Stimulated activated CD8-positive, alpha-beta memory T cell treated with anti-CD3 and anti-CD28 coated beads, Interleukin-15, amount 100 ng/mL, for 24 hours (primary cell): ENCODE measurements around the gene KRTAP3-1.
"Not testable (repeated sequence)": the region's sequence is repeated elsewhere in the genome, so short reads cannot be mapped to it uniquely, and the experiment has no call there.

Experiments
- DNase-seq: peaks from one replicate; pipeline ENCODE4 v3.0.0-alpha.2; 2020; ENCODE audit warnings: low read depth

KRTAP3-1 gene

DNA sequence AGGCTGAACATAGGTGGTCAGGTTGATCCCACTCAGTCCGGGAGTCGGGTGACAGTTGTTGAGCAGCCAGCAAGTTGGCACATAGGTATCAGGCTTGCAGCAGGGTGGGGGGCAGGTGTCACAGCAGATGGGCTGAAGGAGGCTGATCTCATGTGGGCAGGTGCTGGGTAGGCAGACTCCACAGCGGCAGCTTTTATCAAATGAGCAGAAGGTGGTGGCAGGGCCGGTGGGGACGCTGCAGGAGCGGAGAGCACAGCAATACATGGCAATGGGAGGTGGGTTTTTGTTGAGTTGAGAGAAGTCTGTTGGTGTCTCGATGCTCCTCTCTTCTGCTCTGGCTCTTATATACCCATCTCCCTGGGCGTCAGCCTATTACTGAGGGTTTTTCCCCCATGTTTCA lies at the start of gene KRTAP3-1:
Gene KRTAP3-1, minus strand, starts transcription at position 318 of the 400 bp plus-strand sequence. Its CDS starts 54 bp downstream, at position 264.
- DNase-seq = no peak

DNA sequence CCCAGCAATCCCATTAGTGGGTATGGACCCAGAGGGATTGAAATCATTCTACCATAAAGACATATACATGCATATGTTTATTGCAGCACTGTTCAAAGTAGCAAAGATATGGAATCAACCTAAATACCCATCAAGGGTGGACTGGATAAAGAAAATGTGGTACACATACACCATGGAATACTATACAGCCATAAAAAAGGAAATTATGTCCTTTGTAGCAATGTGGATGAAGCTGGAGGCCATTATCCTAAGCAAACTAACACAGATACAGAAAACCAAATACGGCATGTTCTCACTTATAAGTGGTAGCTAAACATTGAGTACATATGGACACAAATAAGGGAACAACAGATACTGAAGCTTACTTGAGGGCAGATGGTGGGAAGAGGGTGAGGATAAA lies 48.6 kb upstream of the KRTAP3-1 start:
- no peak for DNase-seq

DNA sequence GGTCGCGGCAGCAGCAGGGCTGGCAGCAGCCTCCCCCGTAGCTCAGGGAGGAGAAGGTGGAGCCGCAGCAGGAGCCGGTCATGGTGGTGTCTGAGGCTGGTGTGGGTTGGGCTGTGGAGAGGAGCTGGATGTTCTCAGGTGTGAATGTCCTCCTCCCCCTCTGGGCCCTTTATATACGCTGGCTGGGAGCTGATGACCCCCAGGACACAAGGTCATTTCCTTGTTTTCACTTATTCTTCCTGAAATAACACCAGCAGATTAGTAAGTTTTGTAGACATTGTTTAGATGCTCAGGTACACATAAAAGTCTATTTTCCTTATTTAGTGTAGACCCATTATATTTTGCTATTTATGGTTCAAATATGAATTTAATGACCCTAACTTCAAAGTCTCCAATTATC lies 46.2 kb upstream of the KRTAP3-1 start, which contains the start of gene KRTAP2-2:
Gene KRTAP2-2, minus strand, starts transcription at position 101 of the 400 bp plus-strand sequence. Its CDS starts 19 bp downstream, at position 82.
- not testable (repeated sequence) for DNase-seq

- not testable (repeated sequence) for DNase-seq
Observed at GRCh38 chr17:41054556-41054955, 45.6 kb upstream of the KRTAP3-1 start.

DNA sequence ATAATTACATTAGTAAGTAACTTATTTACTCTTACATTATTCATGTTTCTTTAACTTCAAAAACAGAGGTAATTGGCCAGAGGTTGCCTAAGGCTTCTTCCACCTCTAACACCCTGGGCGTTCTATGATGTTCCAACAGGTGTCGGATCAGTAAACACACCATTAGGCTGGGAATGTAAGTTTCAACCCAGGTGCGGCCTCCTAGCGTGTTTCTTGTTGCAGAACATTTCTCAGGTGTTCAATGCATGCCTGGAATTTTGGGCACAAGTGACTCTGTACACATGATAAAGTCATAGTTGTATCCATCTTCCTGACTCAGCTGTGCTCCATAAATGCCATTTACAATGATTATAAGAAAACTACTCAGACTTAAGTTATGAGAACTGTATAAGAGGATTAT lies 45.1 kb upstream of the KRTAP3-1 start:
- no peak for DNase-seq

- DNase-seq = no peak
Observed at GRCh38 chr17:41052566-41052965, 43.6 kb upstream of the KRTAP3-1 start.

GRCh38 chr17:41049110-41049509 lies 40.2 kb upstream of the KRTAP3-1 start:
- no peak for DNase-seq

- no peak for DNase-seq
Observed at GRCh38 chr17:41048441-41048840, 39.5 kb upstream of the KRTAP3-1 start.

- not testable (repeated sequence) for DNase-seq
Observed at GRCh38 chr17:41046735-41047465, 38.0 kb upstream of the KRTAP3-1 start, which contains the start of gene KRTAP2-1. KRTAP2-1 (minus strand) TSS chr17:41047316; CDS start chr17:41047267, 49 bp downstream.

- no peak for DNase-seq
Observed at GRCh38 chr17:41042953-41043352, 34.0 kb upstream of the KRTAP3-1 start.

DNA sequence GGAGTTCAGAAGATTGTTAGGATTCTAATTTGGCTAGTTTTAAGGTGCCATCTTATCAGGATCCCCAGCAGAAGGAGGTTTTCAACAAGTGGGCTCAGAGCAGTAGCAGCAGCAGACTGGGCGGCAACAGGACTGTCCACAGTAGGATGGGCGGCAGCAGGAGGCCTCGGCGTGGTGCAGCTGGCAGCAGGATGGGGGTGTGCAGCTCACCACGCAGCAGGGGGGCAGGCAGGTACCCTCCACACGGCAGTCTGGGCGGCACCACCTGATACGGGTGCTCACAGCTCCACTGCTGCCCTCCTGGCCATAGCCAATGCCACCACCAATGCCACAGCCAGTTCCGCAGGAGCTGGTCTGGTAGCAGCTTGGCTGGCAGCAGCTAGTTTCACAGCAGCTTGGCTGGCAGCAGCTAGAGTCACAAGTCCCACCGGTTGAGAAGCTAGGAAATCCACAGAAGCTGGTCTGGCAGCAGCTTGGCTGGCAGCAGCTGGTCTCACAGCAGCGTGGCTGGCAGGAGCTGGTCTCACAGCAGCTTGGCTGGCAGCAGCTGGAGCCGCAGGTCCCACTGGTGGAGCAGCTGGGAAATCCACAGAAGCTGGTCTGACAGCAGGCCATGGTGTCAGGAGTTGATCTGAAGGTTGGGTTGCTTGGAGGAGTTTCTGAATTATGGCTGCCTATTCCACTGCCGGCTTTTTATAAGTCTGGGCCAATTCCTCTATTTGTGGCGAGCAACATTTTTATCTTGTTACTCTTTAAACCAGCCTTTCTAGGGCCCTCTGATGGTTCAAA lies 32.0 kb upstream of the KRTAP3-1 start, which contains the start of gene KRTAP1-1:
Gene KRTAP1-1, minus strand, starts transcription at position 668 of the 789 bp plus-strand sequence. Its CDS starts 53 bp downstream, at position 615.
- DNase-seq = not testable (repeated sequence)

DNA sequence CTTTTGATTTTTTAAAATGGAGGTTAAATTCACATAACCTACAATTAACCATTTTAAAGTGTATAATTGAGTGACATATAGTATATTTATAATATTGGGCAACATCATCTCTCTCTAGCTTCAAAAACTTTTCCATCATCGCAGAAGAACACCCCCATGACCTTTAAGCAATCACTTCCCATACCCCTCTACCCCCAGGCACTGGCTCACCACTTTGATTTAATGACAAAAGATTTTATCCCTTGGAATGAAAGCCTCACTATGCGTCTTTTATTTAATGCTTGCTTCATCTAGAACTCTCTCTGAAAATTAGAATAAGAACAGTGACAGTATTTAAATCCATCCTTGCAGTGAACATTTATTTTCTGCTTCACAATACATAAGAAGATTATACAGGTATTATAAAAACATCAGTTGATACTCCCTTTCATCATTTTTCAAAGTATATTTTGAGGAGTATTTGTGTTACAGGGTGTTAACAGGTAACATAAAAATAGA lies 29.0 kb upstream of the KRTAP3-1 start:
- DNase-seq = no peak

DNA sequence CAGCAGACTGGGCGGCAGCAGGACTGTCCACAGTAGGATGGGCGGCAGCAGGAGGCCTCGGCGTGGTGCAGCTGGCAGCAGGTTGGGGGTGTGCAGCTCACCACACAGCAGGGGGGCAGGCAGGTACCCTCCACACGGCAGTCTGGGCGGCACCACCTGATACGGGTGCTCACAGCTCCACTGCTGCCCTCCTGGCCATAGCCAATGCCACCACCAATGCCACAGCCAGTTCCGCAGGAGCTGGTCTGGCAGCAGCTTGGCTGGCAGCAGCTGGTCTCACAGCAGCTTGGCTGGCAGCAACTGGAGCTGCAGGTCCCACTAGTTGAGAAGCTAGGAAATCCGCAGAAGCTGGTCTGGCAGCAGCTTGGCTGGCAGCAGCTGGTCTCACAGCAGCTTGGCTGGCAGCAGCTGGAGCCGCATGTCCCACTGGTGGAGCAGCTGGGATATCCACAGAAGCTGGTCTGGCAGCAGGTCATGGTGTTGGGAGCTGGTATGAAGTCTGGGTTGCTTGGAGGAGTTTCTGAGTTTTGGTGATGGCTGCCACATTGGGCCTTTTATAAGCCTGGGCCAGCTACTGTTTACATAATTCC lies 25.5 kb upstream of the KRTAP3-1 start, which contains the start of gene KRTAP1-3:
Gene KRTAP1-3, minus strand, starts transcription at position 529 of the 590 bp plus-strand sequence. Its CDS starts 53 bp downstream, at position 476.
- DNase-seq = not testable (repeated sequence)

- no peak for DNase-seq
Observed at GRCh38 chr17:41029633-41030245, 20.8 kb upstream of the KRTAP3-1 start, which contains the start of gene KRTAP1-4. KRTAP1-4 (minus strand) TSS chr17:41030195; CDS start chr17:41030078, 117 bp downstream.

GRCh38 chr17:41026715-41027471 lies 18.0 kb upstream of the KRTAP3-1 start, which contains the start of gene KRTAP1-5:
KRTAP1-5 (minus strand) TSS chr17:41027208; CDS start chr17:41027155, 53 bp downstream.
- DNase-seq = no peak

GRCh38 chr17:41024697-41025096 lies 15.8 kb upstream of the KRTAP3-1 start:
- DNase-seq = no peak

- DNase-seq = no peak
Observed at GRCh38 chr17:41020336-41020735, 11.4 kb upstream of the KRTAP3-1 start.

DNA sequence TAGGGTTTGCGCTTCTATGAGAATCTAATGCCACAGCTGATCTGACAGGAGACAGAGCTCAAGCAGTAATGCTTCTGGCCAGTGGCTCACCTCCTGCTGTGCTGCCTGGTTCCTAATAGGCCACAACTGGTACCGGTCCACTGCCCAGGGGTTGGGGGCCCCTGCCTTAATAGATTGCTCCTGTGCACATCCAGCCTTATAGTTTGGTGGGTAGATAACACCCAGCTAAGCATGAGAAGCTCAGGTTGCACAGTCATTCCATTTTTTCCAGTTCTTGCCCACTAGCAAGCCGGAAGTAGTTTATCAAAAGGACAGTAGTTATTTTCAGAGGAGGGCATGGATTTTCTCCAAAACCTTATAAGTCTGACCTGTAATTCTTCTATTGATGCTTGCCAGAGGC lies 10.5 kb upstream of the KRTAP3-1 start:
- DNase-seq = no peak

DNA sequence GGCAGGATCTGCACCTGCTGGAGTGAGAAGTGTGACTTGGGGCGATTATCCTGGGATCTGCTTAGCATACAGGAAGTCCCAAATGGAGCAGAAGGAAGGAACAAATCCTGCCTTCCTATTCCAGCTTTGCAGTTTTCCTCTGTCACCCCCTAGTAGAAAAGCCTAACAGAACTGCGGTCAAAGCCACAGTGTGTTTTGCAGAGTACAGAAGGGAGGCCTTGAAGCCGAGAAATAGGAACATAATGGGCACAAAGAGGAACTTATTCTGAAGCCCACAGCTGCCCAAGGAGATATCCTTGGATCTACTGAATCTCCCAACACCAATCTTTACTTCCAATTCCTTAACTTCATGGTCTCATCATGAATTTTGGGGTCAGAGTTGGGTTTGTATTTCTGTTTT lies 9.6 kb upstream of the KRTAP3-1 start:
- no peak for DNase-seq

GRCh38 chr17:41016578-41017215 lies 7.8 kb upstream of the KRTAP3-1 start:
- DNase-seq = no peak
